Skeletal muscle tissue (tissue), 4 donors: ENCODE data around the gene MAF. TPM values are rescaled to one million over a fixed set of nuclear protein-coding genes. Genes with fewer than 3 reads are reported as not detected.

Experiments used
- H3K27ac ChIP-seq: one replicate; pipeline ENCODE4 v1.7.0; 2013; ENCODE audit warnings: mild to moderate bottlenecking, low read depth, low read length, inconsistent platforms
- H3K27me3 ChIP-seq, 3 donors: one replicate each; pipeline ENCODE4 v1.7.0; 2013; ENCODE audit warnings: low read length in 3 of 3; ENCODE audit not compliant: control insufficient read depth in 3 of 3, insufficient read depth in 3 of 3
- H3K36me3 ChIP-seq, 3 donors: one replicate each; pipeline ENCODE4 v1.7.0; 2013; ENCODE audit warnings: low read length in 3 of 3; ENCODE audit not compliant: control insufficient read depth in 3 of 3, insufficient read depth in 3 of 3
- H3K4me1 ChIP-seq, 3 donors: one replicate each; pipeline ENCODE4 v1.7.0; 2013; ENCODE audit warnings: low read length in 3 of 3, mild to moderate bottlenecking in 3 of 3; ENCODE audit not compliant: control insufficient read depth in 3 of 3, insufficient read depth in 3 of 3
- H3K4me3 ChIP-seq, 3 donors: one replicate each; pipeline ENCODE4 v1.7.0; 2013; ENCODE audit warnings: low read length in 3 of 3
- H3K9ac ChIP-seq, 3 donors: one replicate each; pipeline ENCODE4 v1.7.0; 2013; ENCODE audit warnings: low read length in 3 of 3, mild to moderate bottlenecking in 3 of 3, moderate library complexity in 2 of 3, low read depth in 1 of 3
- H3K9me3 ChIP-seq, 3 donors: one replicate each; pipeline ENCODE4 v1.7.0; 2013; ENCODE audit warnings: low read length in 3 of 3; ENCODE audit not compliant: control insufficient read depth in 3 of 3
- total RNA-seq: library from RNA; depleted of rRNA; stranded (reverse); fragments of >200 nt; gene quantifications from one replicate; pipeline ENCODE4 v1.2.3, GENCODE V29; 2014
- donor health status: Osteomylitis.

Gene MAF
- total RNA-seq, 1 donor from 2014 or later, result 17.2 TPM

GRCh38 chr16:79559532-79559931 lies 41.0 kb downstream of the MAF start:
- Histone ChIP-seq H3K27me3 (no peaks in the 10 kb centered on the region), H3K4me3 (no peak overlapping the region), H3K36me3 (no peaks in the 10 kb centered on the region), H3K4me1 (peaks cover 0 to 3% (median 0%) of the 10 kb centered on the region in 3 donors), H3K9me3 (no peaks in the 10 kb centered on the region), H3K9ac (no peak overlapping the region), H3K27ac (no peak overlapping the region)

DNA sequence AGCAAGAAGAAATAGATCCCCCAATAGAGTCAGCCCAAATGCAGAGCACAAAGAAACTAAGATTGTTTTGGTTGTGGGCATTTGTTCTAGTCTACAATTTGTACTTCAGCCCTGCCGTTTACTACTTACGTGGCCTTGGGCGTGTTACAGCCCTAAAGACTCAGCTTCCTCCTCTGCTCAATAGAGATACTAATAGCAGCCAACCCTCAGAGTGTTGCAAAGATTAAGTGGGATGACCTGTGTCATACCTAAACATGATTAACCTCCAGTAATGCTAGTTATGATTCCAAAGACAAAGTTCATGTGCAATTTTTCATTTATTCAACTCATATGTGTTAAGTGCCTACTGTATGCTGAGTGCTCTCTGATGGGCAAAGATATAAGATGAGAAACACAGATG lies 43.1 kb downstream of the MAF start:
- Histone ChIP-seq H3K36me3 (no peaks in the 10 kb centered on the region), H3K27ac (no peak overlapping the region), H3K9me3 (no peaks in the 10 kb centered on the region), H3K4me3 (no peak overlapping the region), H3K9ac (no peak overlapping the region), H3K27me3 (no peaks in the 10 kb centered on the region), H3K4me1 (peaks cover 3 to 8% (median 5%) of the 10 kb centered on the region in 3 donors)

GRCh38 chr16:79554912-79555311 lies 45.6 kb downstream of the MAF start:
- no peaks in the 10 kb centered on the region for H3K27me3 ChIP-seq
- peaks cover 0 to 8% (median 5%) of the 10 kb centered on the region in 3 donors for H3K4me1 ChIP-seq
- H3K4me3 ChIP-seq, result no peak overlapping the region
- H3K27ac ChIP-seq, result no peak overlapping the region
- H3K9me3 ChIP-seq, result no peaks in the 10 kb centered on the region
- H3K36me3 ChIP-seq, result no peaks in the 10 kb centered on the region
- H3K9ac ChIP-seq, result no peak overlapping the region

DNA sequence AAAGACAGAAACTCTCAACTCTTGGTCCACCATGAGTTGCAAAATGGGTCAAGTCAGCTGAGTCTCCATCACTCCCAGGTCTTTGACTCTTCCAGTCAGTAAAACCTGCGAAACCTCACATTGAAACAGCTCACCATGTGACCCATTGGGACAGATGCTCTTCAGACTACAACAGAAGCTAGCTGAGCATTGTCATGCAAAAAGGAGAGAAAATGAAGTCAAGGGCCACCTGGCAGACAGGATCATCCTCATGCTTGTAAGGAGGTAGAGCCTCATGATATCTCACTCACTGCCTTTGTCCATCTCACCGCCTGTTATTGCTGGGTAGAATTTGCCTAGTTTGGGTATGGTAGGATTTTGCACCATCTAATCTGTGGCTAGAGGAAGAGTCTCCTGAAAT lies 50.2 kb downstream of the MAF start:
- peaks cover 0 to 8% (median 5%) of the 10 kb centered on the region in 3 donors for H3K4me1 ChIP-seq
- no peak overlapping the region for H3K4me3 ChIP-seq
- no peaks in the 10 kb centered on the region for H3K36me3 ChIP-seq
- H3K27me3 ChIP-seq, result no peaks in the 10 kb centered on the region
- H3K9me3 ChIP-seq, result no peaks in the 10 kb centered on the region
- H3K27ac ChIP-seq, result no peak overlapping the region
- no peak overlapping the region for H3K9ac ChIP-seq

GRCh38 chr16:79547085-79547484 lies 53.5 kb downstream of the MAF start:
- no peaks in the 10 kb centered on the region for H3K27me3 ChIP-seq
- peaks cover 3 to 9% (median 8%) of the 10 kb centered on the region in 3 donors for H3K4me1 ChIP-seq
- H3K4me3 ChIP-seq, result no peak overlapping the region
- no peak overlapping the region for H3K27ac ChIP-seq
- H3K36me3 ChIP-seq, result no peaks in the 10 kb centered on the region
- H3K9me3 ChIP-seq, result no peaks in the 10 kb centered on the region
- no peak overlapping the region for H3K9ac ChIP-seq
